Activated gamma-delta T cell treated with Interleukin-2 at 50 U/mL for 16 hours (primary cell): ENCODE measurements around the gene DHRSX.
"Not testable (repeated sequence)": the region's sequence is repeated elsewhere in the genome, so short reads cannot be mapped to it uniquely, and the experiment has no call there.

Experiments
- DNase-seq: peaks from one replicate; pipeline ENCODE4 v3.0.0-alpha.2; 2020

Gene DHRSX

DNA sequence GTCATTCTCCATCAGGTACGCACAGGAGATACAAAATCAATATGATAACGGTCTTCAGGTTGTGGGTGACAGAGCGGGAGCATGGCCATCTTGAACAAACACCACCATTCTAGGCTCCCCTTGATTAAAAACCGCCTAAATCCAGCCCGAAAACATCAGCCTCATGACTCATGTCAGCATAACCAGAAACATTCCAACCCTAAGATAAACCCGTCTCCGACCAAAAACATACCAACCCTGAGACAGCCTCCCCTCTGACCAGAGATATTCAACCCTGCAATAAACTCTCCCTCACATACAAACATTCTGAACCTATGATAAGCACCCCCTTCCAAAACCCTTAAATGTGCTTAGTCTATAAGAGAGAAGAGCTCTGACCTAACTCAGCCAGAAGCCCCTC lies 157.9 kb downstream of the DHRSX start:
- DNase-seq = no peak

DNA sequence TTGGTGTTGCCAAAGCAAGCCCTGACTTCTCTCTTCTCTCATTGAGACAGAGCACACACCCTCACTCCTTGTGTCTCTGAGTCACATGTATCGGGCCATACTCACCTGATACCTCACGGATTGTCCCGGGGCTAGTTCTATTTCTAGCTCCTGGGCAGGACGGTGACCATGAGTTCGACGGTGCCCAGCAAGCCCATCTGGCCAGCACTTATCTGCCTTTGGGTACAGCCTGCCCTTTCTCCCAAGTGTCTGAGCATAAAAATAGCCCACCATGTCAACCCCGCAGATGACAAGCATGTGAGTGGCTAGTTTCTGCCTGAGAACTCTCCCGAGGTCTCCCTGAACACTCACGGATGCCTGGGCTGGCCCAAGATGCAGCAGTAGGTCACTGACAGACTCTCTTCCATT lies 158.5 kb downstream of the DHRSX start:
- no peak for DNase-seq

DNA sequence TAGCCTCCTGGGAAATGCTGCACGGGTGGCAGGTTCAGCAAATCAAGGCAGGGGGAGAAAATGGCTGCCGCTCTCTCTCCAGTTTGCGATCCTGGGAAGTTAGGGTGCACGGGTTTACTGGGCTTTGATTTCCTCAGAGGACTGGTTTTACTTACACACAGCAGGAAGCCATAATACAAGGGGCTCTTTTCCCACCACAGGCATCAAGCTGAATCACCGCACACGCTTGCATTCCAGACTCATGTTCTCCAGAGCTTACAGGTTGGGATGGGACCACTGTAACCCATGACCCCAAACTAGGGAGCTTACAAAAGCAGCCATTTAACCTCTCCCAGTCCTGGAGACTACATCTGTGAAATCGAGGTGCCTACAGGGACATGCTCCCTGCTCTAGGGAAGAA lies 159.8 kb downstream of the DHRSX start:
- no peak for DNase-seq

DNA sequence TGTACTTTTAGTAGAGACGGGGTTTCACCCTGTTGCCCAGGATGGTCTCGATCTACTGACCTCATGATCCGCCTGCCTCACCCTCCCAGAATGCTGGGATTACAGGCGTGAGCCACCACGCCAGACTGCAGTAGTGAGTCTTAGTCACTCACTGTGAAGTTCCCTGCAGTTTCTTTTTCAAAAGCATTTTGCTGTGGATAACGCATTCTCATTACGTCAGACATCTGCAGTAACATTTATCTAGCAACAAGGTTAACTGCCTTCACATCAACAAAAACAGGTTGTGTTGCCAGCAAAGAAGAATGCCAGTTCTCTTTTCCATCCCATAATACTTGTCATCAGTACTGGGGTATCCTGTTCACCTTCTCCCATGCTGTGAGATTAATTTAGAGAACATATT lies 164.6 kb downstream of the DHRSX start:
- DNase-seq = no peak

DNA sequence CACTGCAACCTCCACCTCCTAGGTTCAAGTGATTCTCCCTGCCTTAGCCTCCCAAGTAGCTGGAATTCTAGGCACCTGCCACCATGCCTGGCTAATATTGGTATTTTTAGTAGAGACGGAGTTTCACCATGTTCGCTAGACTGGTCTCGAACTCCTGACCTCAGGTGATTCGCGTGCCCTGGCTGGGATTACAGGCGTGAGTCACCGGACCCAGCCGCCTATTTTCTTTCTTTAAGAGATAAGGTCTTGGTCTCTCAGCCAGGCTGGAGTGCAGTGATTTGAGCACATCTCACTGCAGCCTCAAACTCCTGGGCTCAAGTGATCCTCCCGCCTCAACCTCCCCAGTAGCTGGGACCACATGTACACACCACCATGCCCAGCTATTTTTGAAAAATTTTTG lies 166.5 kb downstream of the DHRSX start:
- no peak for DNase-seq

DNA sequence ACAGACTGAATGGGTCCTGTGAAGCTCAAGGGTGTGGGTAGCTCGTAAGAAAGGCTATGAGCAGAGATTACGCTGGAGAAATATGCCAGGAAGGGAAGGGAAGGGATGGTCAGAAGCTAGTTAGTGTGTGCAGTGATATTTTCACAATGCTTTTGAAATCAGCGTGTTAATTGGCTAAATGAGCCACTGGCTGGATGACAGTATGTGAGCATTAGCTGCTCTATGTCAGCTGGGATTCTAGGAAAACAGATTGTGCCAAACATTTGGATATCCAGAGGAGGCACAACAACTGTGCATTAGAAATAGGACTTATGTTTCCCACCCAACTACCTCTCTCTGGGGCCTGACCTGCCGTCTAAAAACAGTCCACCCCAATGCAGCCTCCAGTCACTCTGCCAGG lies 168.5 kb downstream of the DHRSX start:
- no peak for DNase-seq

DNA sequence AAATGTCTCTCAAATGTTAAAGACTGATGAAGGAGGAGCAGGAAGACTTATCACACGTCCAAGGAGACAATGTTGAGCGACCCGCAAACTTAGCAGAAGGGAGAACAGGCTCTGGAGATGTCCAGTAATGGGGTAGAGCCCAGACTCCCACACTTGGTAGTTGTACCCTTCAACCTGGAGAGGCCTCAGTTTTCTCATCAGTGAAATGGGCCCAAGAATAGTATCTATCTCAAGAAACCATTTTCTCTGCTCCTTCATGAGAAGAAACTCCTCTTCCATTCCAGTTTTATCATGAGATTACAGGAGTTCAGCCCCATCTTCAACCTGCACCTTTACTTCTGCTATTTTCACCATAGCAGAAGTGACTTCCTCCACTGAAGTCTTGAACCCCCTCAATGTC lies 169.9 kb downstream of the DHRSX start:
- DNase-seq = no peak

DNA sequence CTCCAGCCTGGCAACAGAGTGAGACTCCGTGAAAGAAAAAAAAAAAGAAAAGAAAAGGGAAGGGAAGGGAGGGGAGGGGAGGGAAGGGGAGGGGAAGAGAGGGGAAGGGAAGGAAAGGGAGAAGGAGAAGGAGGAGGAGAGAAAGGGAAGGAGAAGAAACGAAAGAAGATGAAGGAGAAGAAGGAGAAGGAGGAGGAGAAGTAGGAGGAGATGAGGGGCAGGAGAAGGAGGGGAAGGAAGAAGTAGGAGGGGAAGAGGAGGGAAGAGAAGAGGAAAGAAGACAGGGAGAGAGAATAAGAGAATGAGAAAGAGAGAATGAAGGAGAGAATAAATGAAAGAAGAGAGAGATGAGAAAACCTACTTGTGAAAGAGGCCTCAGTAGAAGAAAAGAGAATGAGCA lies 170.3 kb downstream of the DHRSX start:
- DNase-seq = no peak

DNA sequence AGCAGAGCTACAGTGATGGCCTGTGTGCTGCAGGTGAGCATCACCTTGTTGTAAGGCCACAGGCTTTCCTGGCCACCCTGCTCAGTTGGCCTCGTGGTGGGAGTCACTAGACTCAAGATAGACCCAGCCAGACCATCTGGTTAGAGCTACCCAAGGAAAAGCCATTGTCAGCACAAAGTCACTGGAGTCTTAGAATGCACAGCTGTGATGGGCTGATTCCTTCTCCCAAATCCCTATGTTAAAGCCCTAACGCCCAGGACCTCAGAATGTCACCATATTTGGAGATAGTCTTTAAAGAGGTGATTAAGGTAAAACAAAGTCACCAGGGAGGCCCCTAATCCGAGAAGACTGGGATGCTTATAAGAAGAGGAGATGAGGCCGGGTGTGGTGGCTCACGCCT lies 173.4 kb downstream of the DHRSX start:
- no peak for DNase-seq

DNA sequence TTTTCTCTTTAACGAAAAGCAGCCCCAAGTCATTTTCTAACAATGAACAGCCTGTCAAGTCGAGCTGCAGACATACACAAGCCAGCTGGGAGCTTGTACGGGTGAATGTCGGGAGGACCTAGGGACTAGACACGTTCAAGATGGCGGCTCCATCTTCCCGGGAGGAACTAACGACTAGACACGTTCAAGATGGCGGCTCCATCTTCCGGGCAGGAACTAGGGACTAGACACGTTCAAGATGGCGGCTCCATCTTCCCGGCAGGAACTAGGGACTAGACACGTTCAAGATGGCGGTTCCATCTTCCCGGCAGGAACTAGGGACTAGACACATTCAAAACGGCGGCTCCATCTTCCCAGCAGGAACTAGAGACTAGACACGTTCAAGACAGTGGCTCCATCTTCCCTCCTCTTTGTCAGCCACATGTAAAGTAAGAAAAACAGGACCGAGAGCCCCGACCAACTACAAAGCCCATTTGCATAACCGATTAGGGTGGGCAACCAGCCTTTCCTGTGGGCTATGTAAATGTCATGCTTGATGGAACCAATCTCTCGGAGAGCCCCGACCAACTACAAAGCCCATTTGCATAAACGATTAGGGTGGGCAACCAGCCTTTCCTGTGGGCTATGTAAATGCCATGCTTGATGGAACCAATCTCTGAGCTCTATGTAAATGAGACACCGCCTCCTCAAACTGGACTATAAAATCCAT lies 175.5 kb downstream of the DHRSX start:
- peak; percentile 26 for DNase-seq

DNA sequence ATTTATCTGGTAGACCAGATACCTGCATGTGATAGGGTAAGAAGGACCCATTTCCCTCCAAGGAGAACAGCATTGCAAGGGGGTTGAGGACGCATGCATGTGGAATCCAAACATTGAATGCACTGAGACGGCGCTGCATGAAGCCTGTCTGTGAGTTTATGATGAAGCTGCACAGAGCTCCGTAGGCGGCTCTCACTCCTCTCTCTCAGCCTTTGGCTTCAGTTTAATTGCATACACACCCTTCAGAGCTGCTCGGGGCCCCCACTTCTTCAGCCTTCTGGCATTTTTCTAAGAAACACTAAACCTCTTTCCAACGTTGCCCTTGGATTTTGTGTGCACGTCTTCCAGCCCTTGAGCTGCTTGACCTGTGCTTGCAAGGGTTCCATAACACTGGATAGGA lies 176.6 kb downstream of the DHRSX start:
- DNase-seq = no peak

DNA sequence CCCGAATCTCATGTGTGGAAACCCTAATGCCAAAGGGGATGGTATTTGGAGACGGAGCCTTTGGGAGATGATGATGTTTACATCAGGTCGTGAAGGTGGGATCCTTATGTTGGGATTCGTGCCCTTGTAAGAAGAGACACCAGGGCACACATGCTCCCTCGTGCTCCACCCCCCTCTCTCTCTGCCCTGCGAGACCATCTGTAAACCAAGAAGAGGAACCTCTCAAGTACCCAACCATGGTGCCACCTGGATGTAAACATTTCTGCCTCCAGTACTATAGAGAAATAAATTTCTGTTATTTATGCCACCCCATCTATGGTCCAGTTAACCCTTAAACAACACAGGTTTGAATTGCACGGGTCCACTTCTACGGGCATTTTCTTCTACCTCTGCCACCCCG lies 179.4 kb downstream of the DHRSX start:
- DNase-seq = no peak

DNA sequence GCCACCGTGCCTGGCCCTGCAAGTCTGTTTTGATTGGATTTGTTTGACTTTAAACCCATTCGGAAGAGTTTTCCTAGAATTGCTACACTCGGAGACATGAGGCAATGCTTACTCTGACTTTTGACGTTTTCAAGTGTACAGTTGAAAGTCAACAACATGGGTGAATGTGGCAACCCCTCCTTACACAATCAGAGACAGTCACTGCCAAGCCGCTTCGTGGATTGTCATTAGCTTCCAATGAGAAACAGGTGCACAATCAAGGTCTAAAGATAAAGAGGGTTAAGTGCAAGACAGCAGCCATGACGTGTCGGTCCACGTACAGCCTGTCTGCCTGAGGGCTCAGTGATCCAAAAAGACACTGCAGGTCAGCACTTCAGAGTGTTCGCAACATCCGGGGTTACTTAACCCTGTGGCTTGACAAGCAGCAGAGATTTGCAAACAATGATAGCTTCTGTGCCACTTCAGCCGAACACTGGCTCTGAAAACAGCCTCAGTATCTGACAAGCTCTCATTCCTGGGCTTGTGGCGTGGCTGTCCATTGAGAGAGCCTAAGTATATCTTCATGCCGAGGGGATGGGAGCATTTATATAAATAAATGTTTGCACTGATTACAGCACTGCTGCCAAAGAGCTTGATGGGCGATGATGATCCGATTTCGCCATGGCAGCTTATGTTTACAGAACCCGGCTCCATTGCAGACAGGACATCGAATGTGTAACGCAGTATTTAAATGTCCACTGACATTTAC lies 180.0 kb downstream of the DHRSX start:
- DNase-seq = no peak

DNA sequence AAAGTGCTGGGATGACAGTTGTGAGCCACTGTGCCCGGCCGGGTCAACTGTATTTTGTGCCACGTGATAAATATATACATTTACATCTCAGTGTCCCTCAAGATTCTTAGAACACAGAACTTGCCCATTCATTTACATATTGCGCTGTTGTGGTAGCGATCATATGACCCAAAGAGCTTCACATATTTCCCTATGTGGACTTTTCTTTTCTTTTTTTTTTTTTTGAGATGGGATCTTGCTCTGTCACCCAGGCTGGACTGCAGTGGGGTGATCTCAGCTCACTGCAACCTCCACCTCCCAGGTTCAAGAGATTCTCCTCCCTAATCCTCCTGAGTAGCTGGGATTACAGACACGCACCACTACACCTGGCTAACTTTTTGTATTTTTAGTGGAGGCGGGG lies 180.7 kb downstream of the DHRSX start:
- DNase-seq = no peak

DNA sequence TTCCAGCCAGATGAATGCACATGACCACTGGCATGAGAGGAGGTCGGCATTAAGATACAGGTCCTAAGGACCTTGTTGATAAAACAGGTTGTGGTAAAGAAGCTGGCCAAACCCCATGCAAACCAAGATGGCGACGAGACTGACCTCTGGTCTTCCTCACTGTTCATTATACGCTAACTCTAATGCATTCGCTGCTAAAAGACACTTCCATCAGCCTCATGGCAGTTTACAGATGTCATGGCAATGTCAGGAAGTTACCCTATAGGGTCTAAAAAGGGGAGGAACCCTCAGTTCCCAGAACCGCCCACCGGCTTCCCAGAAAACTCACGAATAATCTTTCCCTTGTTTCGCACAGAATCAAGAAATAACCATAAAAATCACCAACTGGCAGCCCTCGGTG lies 182.4 kb downstream of the DHRSX start:
- no peak for DNase-seq

DNA sequence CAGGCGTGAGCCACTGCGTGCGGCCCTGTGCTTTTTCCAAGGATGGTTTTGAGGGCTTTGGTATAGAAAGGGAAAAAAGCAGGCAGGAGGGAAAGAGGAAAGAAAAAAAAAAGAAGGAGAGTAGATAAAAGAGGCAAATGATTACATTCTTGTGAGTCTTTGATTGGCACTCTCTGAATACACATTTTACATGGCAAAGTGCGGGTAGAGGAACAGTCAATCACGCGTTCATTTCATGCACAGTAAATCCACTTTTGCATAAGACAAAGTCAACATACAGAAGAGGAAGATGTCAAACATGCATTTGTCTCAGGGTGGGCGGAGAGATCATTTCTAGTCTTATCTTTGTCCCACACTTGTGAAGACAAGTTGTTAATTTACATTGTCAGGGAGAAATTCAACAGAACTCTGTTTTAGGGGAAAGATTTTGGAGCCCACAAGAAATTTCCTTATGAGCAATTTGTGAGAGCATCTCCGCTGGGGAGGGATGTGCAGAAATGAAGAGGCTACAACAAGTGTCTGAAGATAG lies 183.2 kb downstream of the DHRSX start:
- no peak for DNase-seq

DNA sequence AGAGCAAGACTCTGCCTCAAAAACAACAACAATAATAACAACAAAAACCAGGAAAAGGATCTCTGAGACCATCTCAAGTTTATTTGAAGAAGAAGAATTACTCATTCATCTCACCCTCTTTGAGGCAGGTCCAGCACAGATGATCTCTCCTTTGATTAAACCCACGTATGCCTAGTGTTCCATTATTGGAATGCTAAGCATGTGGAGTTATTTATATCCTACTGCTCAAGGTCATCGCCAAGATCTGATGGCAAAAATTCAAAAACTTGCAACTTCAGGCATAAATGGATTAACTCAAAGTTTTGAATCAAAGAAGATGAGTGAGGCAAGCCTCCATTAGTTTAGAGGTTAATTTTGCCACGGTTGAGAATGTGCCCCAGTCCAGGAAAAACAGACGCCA lies 184.2 kb downstream of the DHRSX start:
- DNase-seq = no peak

DNA sequence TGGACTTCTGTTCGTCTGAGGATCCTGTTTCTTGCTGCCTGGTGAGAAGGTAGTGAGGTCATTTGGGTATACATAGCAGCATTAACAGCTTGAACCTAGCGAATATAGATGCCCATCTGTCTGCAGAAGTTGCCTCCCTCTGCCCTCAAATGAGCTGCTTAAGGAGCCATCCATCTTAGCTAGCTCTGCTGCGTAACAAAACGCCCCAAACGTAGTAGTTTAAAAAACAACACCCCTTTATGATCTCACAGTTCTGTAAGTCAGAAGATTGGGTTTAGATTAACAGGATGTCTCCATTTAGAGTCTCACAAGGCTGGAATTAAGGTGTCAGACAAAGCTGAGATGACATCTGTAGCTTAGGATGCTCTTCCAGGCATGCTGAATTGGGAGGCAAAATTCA lies 185.3 kb downstream of the DHRSX start:
- no peak for DNase-seq

DNA sequence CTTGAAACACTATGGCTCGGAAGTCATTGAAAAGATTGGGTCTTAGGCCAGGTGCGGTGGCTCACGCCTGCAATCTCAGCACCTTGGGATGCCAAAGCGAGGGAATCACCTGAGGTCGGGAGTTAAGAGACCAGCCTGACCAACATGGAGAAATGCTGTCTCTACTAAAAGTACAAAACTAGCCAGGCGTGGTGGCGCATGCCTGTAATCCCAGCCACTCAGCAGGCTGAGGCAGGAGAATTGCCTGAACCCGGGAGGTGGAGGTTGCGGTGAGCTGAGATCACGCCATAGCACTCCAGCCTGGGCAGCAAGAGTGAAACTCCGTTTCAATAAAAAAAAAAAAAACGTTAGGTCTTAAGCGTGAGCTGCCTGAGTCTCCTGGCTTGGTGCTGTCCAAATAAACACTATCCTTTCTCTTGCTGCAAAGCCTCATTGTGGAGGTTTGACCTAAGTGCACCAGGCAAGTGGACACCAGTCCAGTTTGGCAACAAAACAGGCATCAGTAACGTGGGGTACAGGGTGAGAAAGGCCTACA lies 185.9 kb downstream of the DHRSX start:
- DNase-seq = no peak

DNA sequence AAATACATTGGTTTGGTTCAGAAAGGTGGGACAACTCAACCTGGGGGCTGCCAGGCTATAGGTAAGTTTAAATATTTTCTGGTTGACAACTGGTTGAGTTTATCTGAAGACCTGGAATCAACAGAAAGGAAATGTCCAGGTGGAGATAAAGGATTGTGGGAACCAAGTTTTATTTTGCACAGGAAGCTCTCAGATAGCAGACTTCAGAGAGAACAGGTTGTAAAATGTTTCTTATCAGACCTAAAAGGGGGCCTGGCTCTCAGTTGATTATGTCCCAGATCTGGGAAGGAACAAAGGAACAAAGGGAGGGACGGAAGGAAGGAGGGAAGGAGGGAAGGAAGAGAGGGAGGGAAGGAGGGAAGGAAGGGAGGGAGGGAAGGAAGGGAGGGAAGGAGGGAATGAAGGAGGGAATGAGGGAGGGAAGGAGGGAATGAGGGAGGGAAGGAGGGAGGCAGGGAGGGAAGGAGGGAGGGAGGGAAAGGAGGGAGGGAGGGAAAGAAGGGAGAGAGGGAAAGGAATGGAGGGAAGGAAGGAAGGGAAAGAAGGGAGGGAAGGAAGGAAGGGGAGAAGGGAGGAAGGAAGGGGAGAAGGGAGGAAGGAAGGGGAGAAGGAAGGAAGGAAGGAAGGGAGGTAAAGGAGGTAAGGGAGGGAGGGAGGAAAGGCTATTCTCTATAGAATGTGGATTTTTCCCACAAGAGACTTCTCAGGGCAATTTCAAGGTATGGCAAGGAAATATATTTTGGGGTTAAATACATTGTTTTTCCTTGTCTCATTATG lies 186.7 kb downstream of the DHRSX start:
- DNase-seq = no peak

DNA sequence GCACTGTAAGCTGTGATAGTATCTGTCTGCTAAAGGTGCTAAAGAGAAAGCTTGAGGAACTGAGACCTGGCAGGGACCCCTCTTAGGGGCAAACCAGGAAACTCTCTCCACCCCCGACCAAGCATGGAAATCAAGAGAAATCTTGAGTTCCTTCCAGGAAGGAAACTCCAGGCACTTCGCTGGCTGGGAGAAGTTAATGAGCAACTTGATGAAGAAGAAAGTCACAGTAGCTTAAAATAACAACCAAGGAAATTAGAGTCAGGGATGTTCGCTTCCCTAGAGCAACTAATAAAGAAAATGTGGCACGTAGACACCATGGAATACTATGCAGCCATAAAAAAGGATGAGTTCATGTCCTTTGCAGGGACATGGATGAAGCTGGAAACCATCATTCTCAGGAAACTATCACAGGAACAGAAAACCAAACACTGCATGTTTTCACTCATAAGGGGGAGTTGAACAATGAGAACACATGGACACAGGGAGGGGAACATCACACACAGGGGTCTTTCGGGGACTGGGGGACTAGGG lies 188.7 kb downstream of the DHRSX start:
- DNase-seq = not testable (repeated sequence)

DNA sequence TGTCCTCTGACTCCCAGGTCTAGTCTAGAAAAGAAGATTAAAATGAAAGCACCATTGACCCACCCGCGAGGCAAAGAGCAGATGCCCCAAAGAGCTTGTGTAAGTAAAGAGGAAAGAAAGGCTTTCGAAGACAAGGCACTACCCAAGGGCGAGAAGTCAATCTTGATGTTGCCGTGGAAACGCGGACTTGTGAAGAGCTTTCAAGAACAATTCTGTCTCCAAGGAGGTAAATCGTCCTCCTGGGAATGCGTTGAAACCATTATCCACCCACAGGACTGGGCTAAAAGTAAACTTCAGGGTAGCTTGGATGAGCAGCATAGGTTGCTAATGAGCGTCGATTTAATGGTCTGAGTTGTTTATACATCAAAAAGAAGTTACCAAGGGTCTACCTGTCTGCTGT lies 189.3 kb downstream of the DHRSX start:
- DNase-seq = no peak

DNA sequence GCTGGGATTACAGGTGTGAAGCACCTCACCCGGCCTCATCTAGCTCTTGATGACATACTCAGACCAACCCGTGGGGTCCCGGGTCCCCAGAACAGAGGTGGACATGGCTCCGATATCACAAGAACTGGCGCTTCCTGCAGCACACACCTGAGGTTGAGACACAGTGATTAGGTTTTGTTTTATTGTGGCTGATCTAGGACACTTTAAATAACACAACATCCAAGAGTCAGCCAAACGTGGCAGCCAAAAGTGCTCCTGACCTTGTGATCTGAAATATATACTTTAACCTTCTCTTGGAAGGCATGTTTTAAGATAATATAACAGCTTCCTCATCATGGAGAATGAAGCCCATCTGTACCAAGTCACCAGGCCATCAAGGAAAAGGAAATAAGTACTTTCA lies 198.9 kb downstream of the DHRSX start:
- DNase-seq = no peak
